Omental fat pad (tissue), 4 donors: ENCODE data around the gene SNAI1. TPM values are rescaled to one million over a fixed set of nuclear protein-coding genes. Genes with fewer than 3 reads are reported as not detected.

Experiments
- ATAC-seq: fragments of 150-250 bp; one replicate; pipeline ENCODE4 v1.9.1; 2016; ENCODE audit warnings: mild to moderate bottlenecking, moderate library complexity; ENCODE audit not compliant: low FRiP score
- DNase-seq: peaks from one replicate; pipeline ENCODE4 v3.0.0-alpha.2; 2019; ENCODE audit warnings: low spot score
- CTCF ChIP-seq, 3 donors: fragments of 450-650 bp; IDR thresholded peaks; one replicate each; pipeline ENCODE4 v1.5.1; 2016 to 2017; ENCODE audit warnings: antibody characterized with exemption in 3 of 3, mild to moderate bottlenecking in 3 of 3, moderate library complexity in 2 of 3
- total RNA-seq, 4 donors: library from RNA; depleted of rRNA; stranded (reverse); fragments of >200 nt; gene quantifications; one replicate each; pipeline ENCODE4 v1.1.0, GENCODE V29; 2016

Gene SNAI1
- total RNA-seq, 4 donors from 2014 or later: 3.3 to 23.8 (median 8.7) TPM

- TF ChIP-seq CTCF (IDR thresholded peaks at IDR 0.05): no peak
- ATAC-seq (no peak), DNase-seq (no peak)
Measured at GRCh38 chr20:49941456-49941855, 41.3 kb upstream of the SNAI1 start.

GRCh38 chr20:49942303-49942702, 40.5 kb upstream of the SNAI1 start:
- DNase-seq: no peak
- ATAC-seq: no peak
- TF ChIP-seq CTCF (IDR thresholded peaks at IDR 0.05): no peak

- DNase-seq (no peak), ATAC-seq (no peak)
- TF ChIP-seq CTCF (IDR thresholded peaks at IDR 0.05): no peak
Measured at GRCh38 chr20:49942942-49943341, 39.8 kb upstream of the SNAI1 start.

- DNase-seq (no peak), ATAC-seq (no peak)
- no peak for TF ChIP-seq CTCF (IDR thresholded peaks at IDR 0.05)
Measured at GRCh38 chr20:49945306-49945700, 37.5 kb upstream of the SNAI1 start.

GRCh38 chr20:49945701-49946477, 36.9 kb upstream of the SNAI1 start:
- no peak for TF ChIP-seq CTCF (IDR thresholded peaks at IDR 0.05)
- ATAC-seq (no peak), DNase-seq (no peak)

GRCh38 chr20:49948178-49948577, 34.6 kb upstream of the SNAI1 start:
- no peak for ATAC-seq
- TF ChIP-seq CTCF (IDR thresholded peaks at IDR 0.05): no peak
- no peak for DNase-seq

GRCh38 chr20:49948809-49949507, 33.8 kb upstream of the SNAI1 start:
- DNase-seq: no peak

More at GRCh38 chr20:49948809-49949507, 33.8 kb upstream of the SNAI1 start:
- TF ChIP-seq CTCF (IDR thresholded peaks at IDR 0.05): no peak
- ATAC-seq: no peak
